ENCODE measurements around the gene PYGO1. TPM values are rescaled to one million over a fixed set of nuclear protein-coding genes. Genes with fewer than 3 reads are reported as not detected.

The PYGO1 gene
- total RNA-seq, 4 donors from 2014 or later, result 3.7 to 8.6 (median 4.5) TPM

GRCh38 chr15:55619783-55620182, 31.6 kb upstream of the PYGO1 start:
- TF ChIP-seq, protein P1, sequence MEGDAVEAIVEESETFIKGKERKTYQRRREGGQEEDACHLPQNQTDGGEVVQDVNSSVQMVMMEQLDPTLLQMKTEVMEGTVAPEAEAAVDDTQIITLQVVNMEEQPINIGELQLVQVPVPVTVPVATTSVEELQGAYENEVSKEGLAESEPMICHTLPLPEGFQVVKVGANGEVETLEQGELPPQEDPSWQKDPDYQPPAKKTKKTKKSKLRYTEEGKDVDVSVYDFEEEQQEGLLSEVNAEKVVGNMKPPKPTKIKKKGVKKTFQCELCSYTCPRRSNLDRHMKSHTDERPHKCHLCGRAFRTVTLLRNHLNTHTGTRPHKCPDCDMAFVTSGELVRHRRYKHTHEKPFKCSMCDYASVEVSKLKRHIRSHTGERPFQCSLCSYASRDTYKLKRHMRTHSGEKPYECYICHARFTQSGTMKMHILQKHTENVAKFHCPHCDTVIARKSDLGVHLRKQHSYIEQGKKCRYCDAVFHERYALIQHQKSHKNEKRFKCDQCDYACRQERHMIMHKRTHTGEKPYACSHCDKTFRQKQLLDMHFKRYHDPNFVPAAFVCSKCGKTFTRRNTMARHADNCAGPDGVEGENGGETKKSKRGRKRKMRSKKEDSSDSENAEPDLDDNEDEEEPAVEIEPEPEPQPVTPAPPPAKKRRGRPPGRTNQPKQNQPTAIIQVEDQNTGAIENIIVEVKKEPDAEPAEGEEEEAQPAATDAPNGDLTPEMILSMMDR (IDR thresholded peaks at IDR 0.05; ENCODE audit: low read depth), result no peak

GRCh38 chr15:55618387-55618786, 30.2 kb upstream of the PYGO1 start:
- TF ChIP-seq, protein P1 (IDR thresholded peaks at IDR 0.05; ENCODE audit: low read depth), result no peak

DNA sequence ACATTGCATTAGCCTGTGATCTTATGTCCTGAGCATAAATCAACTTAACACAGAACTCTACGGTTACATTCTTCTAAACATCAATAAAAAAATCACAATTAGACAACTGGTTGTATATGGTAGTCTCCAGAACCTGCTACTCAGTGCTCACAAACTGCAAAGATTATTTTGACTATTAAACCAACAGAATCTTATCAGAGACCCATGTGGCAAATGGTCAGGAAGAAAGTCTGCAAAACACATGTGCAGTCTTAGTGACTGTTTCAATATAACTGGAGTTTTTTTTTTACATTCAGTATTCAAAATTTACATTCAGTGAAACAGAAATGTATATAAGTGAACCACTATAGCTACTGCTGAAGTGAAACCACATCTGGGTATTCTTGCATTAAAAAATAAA, 27.3 kb upstream of the PYGO1 start:
- TF ChIP-seq, protein P1 (IDR thresholded peaks at IDR 0.05; ENCODE audit: low read depth), result no peak

DNA sequence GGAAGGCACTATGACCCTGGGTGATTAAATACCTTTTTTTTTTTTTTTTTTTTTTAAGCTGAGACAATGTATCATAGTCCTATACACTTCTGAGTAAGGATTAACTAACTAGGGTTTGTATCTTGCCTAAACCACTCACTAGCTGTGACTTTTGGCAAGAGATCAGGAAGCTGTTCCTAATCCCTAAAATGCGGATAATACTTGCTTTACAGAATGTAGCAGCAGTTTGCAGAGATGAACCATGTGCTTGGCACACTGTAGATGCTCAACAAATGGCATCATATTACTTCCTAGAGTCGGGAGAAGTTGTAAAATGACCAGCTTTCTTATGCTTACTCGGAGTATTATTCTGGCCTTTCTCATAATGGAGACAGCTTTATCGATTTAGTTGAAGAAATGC, 25.6 kb upstream of the PYGO1 start:
- TF ChIP-seq, protein P1 (IDR thresholded peaks at IDR 0.05; ENCODE audit: low read depth), result no peak

DNA sequence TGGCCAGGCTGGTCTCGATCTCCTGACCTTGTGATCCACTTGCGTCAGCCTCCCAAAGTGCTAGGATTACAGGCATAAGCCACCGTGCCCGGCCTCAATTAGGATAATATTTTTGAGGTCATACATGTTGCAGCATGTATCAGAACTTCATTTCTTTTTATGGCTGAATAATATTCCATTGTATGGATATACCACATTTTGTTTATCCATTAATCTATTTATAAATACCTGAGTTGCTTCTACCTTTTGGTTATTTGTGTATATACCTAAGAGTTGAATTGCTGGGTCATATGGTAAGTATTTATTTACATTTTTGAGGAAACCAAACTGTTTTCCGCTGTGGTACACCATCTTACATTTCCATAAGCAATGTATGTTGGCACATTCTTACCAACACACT, 18.1 kb upstream of the PYGO1 start:
- TF ChIP-seq, protein P1 (IDR thresholded peaks at IDR 0.05; ENCODE audit: low read depth), result no peak

DNA sequence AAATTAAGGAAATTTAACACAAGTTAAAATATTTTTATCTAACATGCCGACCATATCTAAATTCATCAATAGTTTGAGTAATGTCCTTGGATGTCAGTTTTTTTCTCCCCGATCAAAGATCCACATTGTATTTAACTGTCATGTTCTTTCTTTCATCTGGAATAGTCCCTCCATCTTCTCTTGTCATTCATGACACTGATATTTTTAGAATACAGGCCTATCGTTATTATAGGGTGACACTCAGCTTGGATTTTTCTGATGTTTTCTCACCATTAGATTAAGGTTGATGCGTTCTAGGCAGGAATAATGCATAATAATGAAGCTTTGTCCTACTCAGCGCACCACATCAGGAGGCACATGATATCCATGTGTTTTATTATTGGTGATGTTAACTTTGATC, 13.2 kb upstream of the PYGO1 start:
- TF ChIP-seq, protein P1 (IDR thresholded peaks at IDR 0.05; ENCODE audit: low read depth), result no peak

DNA sequence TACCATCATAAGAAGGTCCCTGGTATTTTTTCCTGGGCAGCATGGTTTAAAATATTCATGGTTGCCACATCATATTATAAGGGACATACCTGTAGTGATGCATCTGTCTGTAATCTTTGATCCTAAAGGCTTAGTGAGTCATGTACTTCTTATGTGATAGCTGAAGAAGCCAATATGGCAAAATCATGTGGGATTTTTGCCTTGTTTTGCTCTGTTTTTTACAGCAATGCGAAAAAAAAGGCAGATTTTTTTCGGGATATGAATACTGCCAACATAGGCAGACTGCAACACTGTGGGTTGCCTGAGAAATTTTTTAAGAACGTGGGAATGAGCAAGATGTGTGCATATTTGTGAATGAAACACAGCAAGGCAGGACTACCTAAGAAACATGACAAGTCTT, 11.3 kb upstream of the PYGO1 start:
- TF ChIP-seq, protein P1 (IDR thresholded peaks at IDR 0.05; ENCODE audit: low read depth), result no peak

Measured in subcutaneous adipose tissue (tissue), 4 donors.